HG02981 (cell line): ENCODE results near the gene RGMB.
"Not testable (repeated sequence)": the region's sequence is repeated elsewhere in the genome, so short reads cannot be mapped to it uniquely, and the experiment has no call there.

ENCODE experiments used
- ATAC-seq: cut with Tn5 transposase; IDR thresholded peaks from one replicate; pipeline ENCODE4 v1.9.1; 2021; ENCODE audit warnings: mild to moderate bottlenecking, moderate library complexity; ENCODE audit not compliant: unreplicated experiment

The RGMB gene, protein sequence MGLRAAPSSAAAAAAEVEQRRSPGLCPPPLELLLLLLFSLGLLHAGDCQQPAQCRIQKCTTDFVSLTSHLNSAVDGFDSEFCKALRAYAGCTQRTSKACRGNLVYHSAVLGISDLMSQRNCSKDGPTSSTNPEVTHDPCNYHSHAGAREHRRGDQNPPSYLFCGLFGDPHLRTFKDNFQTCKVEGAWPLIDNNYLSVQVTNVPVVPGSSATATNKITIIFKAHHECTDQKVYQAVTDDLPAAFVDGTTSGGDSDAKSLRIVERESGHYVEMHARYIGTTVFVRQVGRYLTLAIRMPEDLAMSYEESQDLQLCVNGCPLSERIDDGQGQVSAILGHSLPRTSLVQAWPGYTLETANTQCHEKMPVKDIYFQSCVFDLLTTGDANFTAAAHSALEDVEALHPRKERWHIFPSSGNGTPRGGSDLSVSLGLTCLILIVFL

DNA sequence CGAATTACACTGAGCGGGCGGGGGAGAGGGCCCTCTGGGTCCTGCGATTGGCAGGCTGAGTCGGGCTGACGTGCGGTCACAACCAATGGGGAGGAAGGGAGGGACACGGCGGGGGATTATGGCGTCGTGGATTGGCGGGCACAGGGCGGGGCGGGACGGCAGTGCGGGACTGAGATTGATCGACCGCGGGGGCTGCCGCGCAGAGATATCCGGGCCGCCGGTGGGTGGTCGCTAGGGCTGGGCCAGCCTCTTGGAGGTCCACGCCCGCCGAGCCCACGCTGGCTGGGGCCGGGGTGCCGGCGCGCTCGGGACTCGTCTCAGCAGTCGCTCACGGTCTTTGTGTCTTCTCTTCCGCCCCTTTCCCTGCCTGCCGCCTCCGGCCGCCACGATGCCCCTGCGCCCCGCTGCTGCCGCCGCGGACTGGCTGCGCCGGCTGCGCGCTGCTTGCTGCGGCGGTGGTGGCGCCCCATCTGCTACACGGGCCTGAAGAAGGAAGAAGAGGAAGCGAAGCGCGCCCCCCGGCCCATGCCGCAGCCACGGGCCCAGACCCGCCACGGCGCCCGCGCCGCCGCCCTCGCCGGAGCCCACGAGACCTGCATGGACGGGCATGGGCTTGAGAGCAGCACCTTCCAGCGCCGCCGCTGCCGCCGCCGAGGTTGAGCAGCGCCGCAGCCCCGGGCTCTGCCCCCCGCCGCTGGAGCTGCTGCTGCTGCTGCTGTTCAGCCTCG lies at the start of gene RGMB:
TSS of gene RGMB (plus strand) at position 200 of the 728 bp plus-strand sequence. CDS start at position 608, 408 bp downstream.
- peak; percentile 83 for ATAC-seq

DNA sequence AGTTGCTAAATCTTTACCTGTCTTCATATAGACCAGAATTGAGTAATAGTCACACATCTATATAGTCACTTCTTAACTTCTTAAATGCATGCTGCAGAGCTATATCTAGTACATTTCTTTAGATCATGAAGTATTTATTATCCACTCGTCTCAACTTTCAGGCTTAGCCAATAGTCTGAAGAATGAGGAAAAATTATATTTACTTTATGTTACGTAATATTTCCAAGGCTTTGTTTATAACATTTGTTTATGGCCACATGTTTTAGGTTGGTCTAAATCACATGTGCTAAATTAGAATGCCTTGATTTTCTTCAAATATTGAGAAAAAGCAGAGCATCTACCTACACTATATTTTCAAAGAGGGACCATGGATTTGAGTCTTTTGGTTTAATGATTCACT lies 47.2 kb upstream of the RGMB start:
- no peak for ATAC-seq

DNA sequence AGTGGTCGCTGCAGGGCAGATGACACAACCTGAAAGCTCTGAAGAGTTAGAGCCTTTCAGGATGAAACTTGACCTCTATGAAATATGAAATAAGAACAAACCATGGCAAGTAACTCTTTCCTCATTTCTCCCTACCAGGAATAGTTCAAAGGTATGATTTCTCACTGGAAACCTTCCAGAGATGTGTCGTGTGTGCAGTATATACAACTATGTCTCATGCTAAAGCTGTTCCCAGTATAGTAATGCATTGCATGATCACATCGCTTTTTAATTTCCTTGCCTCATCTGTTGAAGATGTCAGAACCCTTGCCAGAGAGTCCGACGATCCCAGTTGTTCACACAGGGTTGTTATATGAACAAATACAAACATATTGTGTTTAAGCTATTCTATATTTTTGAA lies 45.8 kb upstream of the RGMB start:
- no peak for ATAC-seq

DNA sequence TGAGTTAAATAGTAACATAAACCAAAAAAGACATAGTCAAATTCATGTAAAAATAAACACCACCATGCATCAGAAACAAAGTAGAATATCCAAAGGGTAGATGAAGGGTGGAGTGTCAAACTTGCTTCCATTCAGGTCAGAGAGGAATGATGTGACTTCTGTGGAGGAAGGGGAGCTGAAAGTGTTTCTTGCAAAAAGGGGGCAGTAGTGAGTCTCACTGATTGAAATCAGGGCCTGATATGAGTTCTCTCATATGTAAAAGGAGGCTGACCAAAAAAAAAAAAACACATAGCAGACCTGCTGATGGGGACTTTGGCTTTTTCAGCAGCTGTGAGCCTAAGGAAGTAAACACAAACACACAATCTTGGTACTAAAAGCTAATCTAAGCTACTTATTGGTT lies 38.8 kb upstream of the RGMB start:
- no peak for ATAC-seq

DNA sequence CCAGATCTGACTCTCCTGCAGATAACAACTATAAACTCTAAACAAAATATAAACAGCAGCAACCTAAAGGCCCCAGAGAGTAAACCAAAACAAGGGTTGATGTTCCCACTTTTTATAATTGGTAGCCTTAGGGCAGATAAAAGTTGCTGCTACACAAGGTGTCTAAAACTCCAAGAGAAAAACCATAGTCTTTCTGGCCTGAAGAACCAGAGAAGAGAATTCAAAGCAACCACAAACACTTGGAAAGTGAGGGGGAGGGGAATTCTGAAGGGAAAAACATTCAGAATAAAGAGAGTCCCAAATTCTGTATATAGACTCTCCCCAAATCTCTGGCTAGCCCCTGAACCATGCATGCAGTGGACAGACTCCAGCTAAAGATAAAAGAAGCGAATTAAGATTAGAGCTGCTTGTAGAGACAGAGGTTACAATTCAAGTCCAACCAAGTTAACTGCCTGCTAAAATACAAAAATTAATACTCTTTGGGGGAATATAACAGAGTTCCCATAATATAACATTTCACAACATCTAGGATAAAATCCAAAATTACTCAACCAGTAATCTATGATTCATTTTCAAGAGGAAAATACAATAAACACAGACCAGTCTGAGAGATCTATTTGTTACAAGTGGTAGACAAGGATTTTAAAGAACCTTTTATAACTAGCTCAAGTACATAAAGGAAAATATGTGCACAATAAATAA lies 37.5 kb upstream of the RGMB start:
- ATAC-seq: no peak

DNA sequence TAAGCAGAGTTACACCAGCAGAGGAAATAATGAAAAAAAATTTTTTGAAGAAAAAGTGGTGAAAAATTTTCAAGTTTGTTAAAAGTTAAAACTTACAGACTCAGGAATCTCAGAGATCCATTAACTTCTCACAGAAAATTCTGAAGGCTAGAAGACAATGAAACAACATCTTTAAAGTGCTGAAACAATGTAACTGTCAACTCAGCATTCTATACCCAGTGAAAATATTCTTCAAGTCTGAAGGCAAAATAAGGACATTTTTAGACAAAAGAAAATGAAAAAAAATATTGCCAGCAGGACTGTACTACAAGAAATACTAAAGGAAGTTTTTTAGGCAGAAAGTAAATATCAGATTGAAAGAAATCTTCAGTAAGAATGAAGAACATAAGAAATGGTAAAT lies 36.7 kb upstream of the RGMB start:
- ATAC-seq: no peak

DNA sequence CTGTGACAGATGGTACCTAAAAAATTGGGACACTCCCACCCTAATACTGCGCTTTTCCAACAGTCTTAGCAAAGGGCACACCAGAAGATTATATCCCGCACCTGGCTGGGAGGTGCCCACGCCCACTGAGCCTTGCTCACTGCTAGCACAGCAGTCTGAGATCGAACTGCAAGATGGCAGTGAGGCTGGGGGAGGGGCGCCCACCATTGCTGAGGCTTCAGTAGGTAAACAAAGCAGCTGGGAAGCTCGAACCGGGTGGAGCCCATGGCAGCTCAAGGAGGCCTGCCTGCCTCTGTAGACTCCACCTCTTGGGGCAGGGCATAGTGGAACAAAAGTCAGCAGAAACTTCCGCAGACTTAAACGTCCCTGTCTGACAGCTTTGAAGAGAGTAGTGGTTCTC lies 36.0 kb upstream of the RGMB start:
- not testable (repeated sequence) for ATAC-seq

DNA sequence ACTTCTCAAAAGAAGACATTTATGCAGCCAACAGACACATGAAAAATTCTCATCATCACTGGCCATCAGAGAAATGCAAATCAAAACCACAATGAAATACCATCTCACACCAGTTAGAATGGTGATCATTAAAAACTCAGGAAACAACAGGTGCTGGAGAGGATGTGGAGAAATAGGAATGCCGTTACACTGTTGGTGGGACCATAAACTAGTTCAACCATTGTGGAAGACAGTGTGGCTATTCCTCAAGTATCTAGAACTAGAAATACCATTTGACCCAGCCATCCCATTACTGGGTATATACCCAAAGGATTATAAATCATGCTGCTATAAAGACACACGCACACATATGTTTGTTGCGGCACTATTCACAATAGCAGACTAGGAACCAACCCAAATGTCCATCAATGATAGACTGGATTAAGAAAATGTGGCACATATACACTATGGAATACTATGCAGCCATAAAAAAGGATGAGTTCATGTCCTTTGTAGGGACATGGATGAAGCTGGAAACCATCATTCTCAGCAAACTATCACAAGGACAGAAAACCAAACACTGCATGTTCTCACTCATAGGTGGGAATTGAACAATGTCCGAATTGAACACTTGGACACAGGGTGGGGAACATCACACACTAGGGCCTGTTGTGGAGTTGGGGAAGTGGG lies 34.8 kb upstream of the RGMB start:
- not testable (repeated sequence) for ATAC-seq

DNA sequence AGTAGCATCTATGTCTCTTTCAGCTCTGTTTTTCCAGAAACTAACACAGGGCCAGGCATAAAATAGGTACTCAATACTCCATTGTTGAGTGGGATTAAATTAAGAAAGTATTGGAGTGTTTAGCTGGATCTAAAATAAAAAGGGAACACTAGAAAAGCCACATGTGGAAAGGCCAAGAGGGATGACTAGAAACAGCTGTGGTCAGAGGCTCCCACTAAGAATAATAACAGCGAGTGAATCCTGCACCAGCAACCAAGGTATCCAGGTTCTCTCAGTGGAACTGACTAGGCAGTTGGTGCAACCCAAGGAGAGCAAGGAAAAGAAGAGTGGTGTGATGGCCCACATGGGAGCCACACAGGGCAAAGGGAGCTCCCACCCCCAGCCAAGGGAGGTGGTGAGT lies 31.5 kb upstream of the RGMB start:
- no peak for ATAC-seq

DNA sequence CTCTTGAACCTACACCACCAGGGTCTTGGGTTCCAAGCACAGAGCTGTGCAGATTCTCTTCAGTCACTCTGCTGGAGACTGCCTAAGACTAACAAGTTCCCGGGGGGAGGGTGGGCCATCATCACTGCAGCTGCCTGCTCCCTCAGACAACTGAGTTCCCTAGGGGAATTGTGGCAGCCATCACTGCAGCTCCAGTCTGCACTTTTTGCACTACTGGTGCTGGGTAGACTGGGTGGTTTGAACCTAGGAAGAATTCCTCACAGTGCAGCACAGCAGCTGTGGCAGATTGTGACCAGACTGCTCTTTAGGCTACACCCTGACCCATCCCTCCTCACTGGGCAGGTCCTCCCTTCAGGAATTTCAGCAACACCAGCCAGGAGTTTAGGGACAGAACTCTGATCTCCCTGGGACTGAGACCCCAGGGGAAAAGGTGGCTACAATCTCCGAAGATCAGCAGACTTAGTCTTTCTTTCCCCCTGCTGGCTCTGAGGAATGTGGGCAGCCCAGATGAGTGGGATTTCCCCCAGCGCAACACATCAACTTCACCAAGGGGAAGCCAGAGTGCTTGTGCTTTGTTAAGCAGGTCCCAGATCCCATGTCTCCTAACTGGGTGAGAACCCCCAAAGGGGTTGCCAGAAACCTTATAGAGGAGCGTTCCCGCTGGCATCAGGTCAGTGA lies 30.9 kb upstream of the RGMB start:
- ATAC-seq: no peak

DNA sequence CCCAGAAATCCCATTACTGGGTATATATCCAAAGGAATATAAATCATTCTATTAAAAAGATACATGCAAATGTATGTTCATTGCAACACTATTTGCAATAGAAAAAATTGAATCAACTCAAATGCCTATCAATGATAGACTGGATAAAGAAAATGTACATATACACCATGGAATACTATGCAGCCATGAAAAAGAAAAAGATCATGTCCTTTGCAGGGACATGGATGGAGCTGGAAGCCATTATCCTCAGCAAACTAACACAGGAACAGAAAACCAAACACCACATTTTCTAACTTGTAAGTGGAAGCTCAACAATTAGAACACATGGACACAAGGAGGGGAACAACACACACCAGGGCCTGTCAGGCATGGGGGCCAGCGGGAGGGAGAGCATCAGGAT lies 25.2 kb upstream of the RGMB start:
- ATAC-seq: not testable (repeated sequence)

DNA sequence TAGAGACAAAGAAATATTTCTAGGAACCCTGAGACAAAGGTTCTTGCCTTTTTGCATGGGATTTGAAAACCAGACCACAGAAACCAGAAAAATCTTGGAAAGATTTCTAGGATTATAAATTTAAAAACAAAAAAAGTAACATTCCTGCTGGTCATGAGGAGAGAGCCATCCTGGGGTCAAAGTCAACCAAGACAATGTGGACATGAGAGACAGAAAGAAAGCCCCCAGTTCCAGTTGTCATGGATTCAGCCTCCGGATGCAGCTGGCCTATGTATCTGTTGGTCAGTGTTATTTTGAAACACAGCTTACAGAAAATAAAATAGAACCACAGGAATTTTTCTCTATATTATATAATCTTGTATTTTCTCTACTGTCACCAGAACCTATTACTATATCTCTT lies 24.4 kb upstream of the RGMB start:
- ATAC-seq: no peak

DNA sequence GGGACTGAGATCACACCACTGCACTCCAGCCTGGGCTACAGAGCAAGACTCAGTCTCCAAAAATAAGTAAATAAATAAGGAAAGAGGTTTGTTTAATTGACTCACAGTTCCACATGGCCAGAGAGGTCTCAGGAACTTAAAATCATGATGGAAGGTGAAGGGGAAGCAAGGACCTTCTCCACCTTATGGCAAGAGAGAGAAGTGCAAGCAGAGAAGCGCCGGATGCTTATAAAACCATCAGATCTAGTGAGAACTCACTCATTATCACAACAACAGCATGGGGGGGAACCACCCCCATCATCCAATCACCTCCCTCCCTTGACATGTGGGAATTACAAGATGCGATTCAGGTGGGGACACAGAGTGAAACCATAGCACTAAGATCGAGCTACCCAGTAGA lies 22.8 kb upstream of the RGMB start:
- ATAC-seq: peak; percentile 77

DNA sequence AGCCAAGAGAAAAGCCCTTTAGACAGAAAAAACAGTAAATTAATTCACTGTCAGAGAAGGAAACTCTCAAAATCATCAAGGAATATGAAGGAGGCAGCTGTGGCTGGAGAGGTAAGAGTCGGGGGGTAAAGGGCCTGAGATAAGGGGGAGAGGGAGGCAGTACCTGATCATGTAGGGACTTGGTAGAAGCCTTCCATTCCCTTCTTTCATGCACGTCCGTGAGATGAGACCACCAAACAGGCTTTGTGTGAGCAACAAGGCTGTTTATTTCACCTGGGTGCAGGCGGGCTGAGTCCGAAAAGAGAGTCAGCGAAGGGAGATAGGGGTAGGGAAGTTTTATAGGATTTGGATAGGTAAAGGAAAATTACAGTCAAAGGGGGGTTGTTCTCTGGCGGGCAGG lies 21.1 kb upstream of the RGMB start:
- ATAC-seq: not testable (repeated sequence)

DNA sequence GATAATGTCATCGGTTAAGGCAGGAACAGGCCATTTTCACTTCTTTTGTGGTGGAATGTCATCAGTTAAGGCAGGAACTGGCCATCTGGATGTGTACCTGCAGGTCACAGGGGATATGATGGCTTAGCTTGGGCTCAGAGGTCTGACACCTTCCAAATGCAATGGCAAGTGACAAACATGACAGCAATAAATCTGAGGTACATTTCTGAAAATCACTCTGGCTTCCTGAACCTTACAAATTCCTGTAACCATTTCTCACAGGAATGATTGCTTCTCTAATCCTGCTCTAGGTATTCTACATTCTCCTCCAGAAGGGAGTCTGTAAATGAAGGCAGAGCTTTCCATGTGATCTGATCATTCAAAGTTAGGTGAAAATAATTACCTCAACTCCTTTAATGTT lies 20.7 kb upstream of the RGMB start:
- ATAC-seq: not testable (repeated sequence)

DNA sequence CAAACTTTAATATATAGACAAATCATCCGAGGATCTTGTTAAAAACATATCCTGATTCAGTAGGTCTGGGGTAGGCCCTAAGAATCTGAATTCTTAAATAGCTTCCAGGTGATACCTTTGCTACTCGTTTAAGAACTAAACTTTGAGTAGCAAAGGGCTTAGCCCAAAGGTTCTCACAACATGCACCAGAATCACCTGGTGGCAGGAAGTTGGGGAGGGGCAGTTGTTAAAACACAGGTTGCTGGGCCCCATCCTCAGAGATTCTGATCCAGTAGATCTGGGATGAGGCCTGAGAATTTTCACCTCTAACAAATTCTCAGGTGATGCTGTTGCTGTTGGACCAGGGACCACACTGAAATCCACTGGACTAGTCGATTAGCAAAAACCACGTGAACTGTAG lies 20.0 kb upstream of the RGMB start:
- ATAC-seq: no peak

DNA sequence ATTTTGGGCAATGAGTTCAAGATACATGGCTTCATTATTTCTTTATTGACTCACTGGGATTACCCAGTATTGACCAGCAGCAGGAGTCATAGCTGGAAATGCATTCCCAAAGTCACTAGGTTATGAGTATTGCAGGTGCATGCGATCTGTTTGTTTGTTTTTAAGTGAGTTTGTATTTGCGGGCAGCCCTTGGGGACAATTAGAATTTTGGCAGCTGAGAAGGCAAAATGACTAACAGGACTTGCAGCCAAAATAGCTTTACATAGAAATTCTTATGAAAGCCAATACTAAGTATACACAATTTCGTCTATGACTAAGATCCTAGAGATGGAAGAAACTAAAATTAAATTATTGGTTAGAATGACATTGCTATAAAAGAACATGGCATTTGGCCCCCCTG lies 18.1 kb upstream of the RGMB start:
- ATAC-seq: no peak

DNA sequence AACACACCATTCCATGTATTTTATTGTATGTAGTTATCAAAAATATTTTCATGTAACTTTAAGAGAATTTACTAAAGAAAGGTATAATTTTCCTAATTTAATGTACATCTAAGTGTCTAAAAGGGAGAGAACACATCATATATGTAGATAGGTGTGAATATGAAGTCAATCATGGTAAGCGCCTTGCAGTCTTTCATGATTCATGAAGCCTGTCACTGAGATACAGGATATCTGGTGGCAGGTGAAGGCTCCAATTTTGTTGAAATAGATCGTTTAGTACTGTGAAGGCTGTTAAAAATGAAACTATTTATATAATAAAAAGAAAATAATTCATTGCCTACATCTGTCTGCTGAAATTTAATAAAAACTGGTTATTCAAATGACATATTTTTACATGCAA lies 15.5 kb upstream of the RGMB start:
- no peak for ATAC-seq

DNA sequence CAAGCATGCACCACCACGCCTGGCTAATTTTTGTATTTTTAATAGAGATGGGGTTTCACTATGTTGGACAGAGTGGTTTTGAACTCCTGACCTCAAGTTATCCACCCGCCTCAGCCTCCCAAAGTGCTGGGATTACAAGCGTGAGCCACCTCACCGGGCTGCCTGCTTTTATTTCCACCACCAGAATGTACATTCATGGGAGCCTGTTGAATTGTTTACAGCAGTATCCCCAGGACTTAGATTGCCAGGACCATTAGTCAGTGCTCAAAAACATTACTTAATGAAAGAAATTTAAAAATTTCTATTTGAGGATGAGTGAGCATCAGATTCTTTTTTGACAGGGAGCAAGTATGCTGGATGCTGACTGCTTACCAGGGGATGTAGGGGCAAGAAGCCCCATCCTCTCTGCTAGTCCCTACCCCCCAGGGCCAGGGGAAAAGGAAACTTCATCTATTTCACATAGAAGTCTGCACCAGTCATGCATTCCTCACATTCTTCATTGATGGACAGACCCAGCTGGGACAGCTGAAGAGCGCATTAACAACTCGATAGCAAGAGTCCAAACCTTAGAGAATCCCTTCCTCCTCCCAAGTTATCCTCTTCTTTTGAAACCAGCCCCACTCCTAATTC lies 10.3 kb upstream of the RGMB start:
- no peak for ATAC-seq

DNA sequence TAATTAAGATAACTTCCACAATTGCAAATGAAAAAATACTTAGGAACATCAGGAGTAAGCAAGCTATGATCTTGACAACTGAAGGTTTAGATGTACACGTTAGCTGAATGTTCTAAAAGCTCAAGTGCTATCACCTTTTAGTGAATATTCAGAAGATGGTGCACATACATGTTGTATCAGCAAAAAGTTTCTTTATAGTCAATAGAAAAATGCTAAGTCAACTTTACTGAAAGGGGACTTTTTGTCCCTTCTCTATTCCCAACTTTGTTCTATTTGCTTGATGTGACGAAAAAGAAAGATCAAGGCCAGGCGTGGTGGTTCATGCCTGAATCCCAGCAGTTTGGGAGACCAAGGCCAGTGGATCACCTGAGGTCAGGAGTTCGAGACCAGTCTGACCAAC lies 7.6 kb upstream of the RGMB start:
- no peak for ATAC-seq
